WTC11 (cell line): ENCODE measurements around the gene P4HTM. TPM values are rescaled to one million over a fixed set of nuclear protein-coding genes. Genes with fewer than 3 reads are reported as not detected.

Experiments
- ATAC-seq: fragments of 200-7000 bp; cut with Tn5 transposase; 2 replicates; pipeline ENCODE4 v1.10.0; 2021; ENCODE audit warnings: mild to moderate bottlenecking, moderate library complexity
- CTCF ChIA-PET: fragments of 300-600 bp; sonication (Branson Sonifier 250); formaldehyde crosslinking; loops from one replicate; lab custom pipeline; 2021; ENCODE audit warnings: antibody characterized with exemption; lab: Charles Lee
- POLR2A ChIA-PET: fragments of 350-600 bp; sonication (Branson Sonifier 250); formaldehyde crosslinking; loops from one replicate; lab custom pipeline; 2021; ENCODE audit warnings: antibody characterized with exemption; lab: Charles Lee
- DNase-seq: peaks from one replicate; pipeline ENCODE4 v3.0.0; 2021; ENCODE audit warnings: low spot score
- H3K27ac Mint-ChIP-seq: 2 replicates; pipeline ENCODE4 v1.8.0; 2021; ENCODE audit warnings: mixed read lengths
- H3K27me3 Mint-ChIP-seq: 2 replicates; pipeline ENCODE4 v1.8.0; 2021; ENCODE audit warnings: low read depth, mild to moderate bottlenecking, moderate library complexity, mixed read lengths
- H3K36me3 Mint-ChIP-seq: 2 replicates; pipeline ENCODE4 v1.8.0; 2021; ENCODE audit warnings: mixed read lengths
- H3K4me1 Mint-ChIP-seq: 2 replicates; pipeline ENCODE4 v1.8.0; 2022; ENCODE audit warnings: mixed read lengths
- H3K4me3 Mint-ChIP-seq: 2 replicates; pipeline ENCODE4 v1.8.0; 2021; ENCODE audit warnings: mild to moderate bottlenecking, moderate library complexity, mixed read lengths
- H3K9me3 Mint-ChIP-seq: 2 replicates; pipeline ENCODE4 v1.8.0; 2021; ENCODE audit warnings: mixed read lengths
- AR ChIP-seq: fragments of 250-450 bp; sonication (Bioruptor Pico); IDR thresholded peaks from 2 replicates; pipeline ENCODE4 v1.9.0; 2021; ENCODE audit warnings: mild to moderate bottlenecking
- CBFB ChIP-seq: sonication (generic); formaldehyde crosslinking; IDR thresholded peaks from 2 replicates; pipeline ENCODE4 v1.8.1; 2022; ENCODE audit warnings: mild to moderate bottlenecking, low read depth, missing genetic modification reagents
- CREM ChIP-seq: sonication (generic); formaldehyde crosslinking; IDR thresholded peaks from 2 replicates; pipeline ENCODE4 v1.8.1; 2022; ENCODE audit warnings: mild to moderate bottlenecking, missing genetic modification reagents, moderate library complexity
- ELF4 ChIP-seq: sonication (generic); formaldehyde crosslinking; IDR thresholded peaks from 2 replicates; pipeline ENCODE4 v1.8.1; 2022; ENCODE audit warnings: low read depth, mild to moderate bottlenecking, moderate library complexity, missing genetic modification reagents
- NR1H2 ChIP-seq: sonication (generic); formaldehyde crosslinking; IDR thresholded peaks from 2 replicates; pipeline ENCODE4 v1.9.0; 2021; ENCODE audit warnings: mild to moderate bottlenecking, moderate library complexity, missing genetic modification reagents
- PRRX2 ChIP-seq: fragments of 250-450 bp; sonication (Bioruptor Pico); IDR thresholded peaks from 2 replicates; pipeline ENCODE4 v1.8.0; 2021; ENCODE audit warnings: mild to moderate bottlenecking
- ZNF232 ChIP-seq: sonication (generic); formaldehyde crosslinking; IDR thresholded peaks from 2 replicates; pipeline ENCODE4 v1.8.0; 2022; ENCODE audit warnings: mild to moderate bottlenecking, missing genetic modification reagents
- ZNF416 ChIP-seq: fragments of 250-450 bp; sonication (Bioruptor Pico); IDR thresholded peaks from 2 replicates; pipeline ENCODE4 v1.9.0; 2021; ENCODE audit warnings: mild to moderate bottlenecking, inconsistent platforms
- ZNF671 ChIP-seq: fragments of 250-450 bp; sonication (Bioruptor Pico); IDR thresholded peaks from 2 replicates; pipeline ENCODE4 v1.8.0; 2021; ENCODE audit warnings: mild to moderate bottlenecking
- total RNA-seq: library from RNA; stranded (reverse); gene quantifications from 3 replicates; pipeline ENCODE4 v1.2.3, GENCODE V29; 2021
- TF ChIP-seq, protein P1 (sequence below): fragments of 250-450 bp; sonication (Bioruptor Pico); IDR thresholded peaks from 2 replicates; pipeline ENCODE4 v1.9.0; 2021; ENCODE audit warnings: mild to moderate bottlenecking, borderline replicate concordance
- TF ChIP-seq, protein P2 (sequence below): sonication (generic); formaldehyde crosslinking; IDR thresholded peaks from 2 replicates; pipeline ENCODE4 v1.8.0; 2022; ENCODE audit warnings: missing genetic modification reagents
- TF ChIP-seq, protein P3 (sequence below): sonication (generic); formaldehyde crosslinking; IDR thresholded peaks from 2 replicates; pipeline ENCODE4 v1.8.1; 2023; ENCODE audit warnings: mild to moderate bottlenecking, missing genetic modification reagents

The P4HTM gene
- total RNA-seq, 1 experiment from 2014 or later, result 21.9 TPM

DNA sequence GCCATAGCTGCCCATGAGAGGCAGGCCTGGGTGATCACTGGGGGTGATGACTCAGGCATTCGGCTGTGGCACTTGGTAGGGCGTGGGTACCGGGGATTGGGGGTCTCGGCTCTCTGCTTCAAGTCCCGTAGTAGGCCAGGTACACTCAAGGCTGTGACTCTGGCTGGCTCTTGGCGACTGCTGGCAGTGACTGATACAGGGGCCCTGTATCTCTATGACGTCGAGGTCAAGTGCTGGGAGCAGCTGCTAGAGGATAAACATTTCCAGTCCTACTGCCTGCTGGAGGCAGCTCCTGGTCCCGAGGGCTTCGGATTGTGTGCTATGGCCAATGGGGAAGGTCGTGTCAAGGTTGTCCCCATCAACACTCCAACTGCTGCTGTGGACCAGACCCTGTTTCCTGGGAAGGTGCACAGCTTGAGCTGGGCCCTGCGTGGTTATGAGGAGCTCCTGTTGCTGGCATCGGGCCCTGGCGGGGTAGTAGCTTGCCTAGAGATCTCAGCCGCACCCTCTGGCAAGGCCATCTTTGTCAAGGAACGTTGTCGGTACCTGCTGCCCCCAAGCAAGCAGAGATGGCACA is 22.5 kb downstream of the P4HTM start (continued):
- TF ChIP-seq, protein P1, sequence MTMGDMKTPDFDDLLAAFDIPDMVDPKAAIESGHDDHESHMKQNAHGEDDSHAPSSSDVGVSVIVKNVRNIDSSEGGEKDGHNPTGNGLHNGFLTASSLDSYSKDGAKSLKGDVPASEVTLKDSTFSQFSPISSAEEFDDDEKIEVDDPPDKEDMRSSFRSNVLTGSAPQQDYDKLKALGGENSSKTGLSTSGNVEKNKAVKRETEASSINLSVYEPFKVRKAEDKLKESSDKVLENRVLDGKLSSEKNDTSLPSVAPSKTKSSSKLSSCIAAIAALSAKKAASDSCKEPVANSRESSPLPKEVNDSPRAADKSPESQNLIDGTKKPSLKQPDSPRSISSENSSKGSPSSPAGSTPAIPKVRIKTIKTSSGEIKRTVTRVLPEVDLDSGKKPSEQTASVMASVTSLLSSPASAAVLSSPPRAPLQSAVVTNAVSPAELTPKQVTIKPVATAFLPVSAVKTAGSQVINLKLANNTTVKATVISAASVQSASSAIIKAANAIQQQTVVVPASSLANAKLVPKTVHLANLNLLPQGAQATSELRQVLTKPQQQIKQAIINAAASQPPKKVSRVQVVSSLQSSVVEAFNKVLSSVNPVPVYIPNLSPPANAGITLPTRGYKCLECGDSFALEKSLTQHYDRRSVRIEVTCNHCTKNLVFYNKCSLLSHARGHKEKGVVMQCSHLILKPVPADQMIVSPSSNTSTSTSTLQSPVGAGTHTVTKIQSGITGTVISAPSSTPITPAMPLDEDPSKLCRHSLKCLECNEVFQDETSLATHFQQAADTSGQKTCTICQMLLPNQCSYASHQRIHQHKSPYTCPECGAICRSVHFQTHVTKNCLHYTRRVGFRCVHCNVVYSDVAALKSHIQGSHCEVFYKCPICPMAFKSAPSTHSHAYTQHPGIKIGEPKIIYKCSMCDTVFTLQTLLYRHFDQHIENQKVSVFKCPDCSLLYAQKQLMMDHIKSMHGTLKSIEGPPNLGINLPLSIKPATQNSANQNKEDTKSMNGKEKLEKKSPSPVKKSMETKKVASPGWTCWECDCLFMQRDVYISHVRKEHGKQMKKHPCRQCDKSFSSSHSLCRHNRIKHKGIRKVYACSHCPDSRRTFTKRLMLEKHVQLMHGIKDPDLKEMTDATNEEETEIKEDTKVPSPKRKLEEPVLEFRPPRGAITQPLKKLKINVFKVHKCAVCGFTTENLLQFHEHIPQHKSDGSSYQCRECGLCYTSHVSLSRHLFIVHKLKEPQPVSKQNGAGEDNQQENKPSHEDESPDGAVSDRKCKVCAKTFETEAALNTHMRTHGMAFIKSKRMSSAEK (CRISPR knock-in tag), result no peak
- TF ChIP-seq ZNF416 (CRISPR knock-in tag) (no peak), PRRX2 (no peak), CBFB (no peak), NR1H2 (no peak), ZNF671 (no peak), AR (CRISPR knock-in tag) (no peak), CREM (no peak)
- TF ChIP-seq, protein P2, sequence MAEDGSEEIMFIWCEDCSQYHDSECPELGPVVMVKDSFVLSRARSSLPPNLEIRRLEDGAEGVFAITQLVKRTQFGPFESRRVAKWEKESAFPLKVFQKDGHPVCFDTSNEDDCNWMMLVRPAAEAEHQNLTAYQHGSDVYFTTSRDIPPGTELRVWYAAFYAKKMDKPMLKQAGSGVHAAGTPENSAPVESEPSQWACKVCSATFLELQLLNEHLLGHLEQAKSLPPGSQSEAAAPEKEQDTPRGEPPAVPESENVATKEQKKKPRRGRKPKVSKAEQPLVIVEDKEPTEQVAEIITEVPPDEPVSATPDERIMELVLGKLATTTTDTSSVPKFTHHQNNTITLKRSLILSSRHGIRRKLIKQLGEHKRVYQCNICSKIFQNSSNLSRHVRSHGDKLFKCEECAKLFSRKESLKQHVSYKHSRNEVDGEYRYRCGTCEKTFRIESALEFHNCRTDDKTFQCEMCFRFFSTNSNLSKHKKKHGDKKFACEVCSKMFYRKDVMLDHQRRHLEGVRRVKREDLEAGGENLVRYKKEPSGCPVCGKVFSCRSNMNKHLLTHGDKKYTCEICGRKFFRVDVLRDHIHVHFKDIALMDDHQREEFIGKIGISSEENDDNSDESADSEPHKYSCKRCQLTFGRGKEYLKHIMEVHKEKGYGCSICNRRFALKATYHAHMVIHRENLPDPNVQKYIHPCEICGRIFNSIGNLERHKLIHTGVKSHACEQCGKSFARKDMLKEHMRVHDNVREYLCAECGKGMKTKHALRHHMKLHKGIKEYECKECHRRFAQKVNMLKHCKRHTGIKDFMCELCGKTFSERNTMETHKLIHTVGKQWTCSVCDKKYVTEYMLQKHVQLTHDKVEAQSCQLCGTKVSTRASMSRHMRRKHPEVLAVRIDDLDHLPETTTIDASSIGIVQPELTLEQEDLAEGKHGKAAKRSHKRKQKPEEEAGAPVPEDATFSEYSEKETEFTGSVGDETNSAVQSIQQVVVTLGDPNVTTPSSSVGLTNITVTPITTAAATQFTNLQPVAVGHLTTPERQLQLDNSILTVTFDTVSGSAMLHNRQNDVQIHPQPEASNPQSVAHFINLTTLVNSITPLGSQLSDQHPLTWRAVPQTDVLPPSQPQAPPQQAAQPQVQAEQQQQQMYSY (CRISPR knock-in tag), result no peak
- TF ChIP-seq, protein P3, sequence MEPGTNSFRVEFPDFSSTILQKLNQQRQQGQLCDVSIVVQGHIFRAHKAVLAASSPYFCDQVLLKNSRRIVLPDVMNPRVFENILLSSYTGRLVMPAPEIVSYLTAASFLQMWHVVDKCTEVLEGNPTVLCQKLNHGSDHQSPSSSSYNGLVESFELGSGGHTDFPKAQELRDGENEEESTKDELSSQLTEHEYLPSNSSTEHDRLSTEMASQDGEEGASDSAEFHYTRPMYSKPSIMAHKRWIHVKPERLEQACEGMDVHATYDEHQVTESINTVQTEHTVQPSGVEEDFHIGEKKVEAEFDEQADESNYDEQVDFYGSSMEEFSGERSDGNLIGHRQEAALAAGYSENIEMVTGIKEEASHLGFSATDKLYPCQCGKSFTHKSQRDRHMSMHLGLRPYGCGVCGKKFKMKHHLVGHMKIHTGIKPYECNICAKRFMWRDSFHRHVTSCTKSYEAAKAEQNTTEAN (CRISPR knock-in tag), result no peak

DNA sequence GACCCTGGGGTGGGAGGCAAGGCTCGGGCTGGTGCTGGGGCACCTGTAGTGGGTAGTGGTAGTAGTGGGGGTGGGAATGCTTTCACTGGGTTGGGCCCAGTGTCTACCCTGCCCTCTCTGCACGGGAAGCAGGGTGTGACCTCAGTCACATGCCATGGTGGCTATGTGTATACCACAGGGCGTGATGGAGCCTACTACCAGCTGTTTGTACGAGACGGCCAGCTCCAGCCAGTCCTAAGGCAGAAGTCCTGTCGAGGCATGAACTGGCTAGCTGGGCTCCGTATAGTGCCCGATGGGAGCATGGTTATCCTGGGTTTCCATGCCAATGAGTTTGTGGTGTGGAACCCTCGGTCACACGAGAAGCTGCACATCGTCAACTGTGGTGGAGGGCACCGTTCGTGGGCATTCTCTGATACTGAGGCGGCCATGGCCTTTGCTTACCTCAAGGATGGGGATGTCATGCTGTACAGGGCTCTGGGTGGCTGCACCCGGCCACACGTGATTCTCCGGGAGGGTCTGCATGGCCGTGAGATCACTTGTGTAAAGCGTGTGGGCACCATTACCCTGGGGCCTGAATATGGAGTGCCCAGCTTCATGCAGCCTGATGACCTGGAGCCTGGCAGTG is 23.2 kb downstream of the P4HTM start:
- Mint-ChIP-seq H3K4me3 (no peak overlapping the region), H3K36me3 (peaks cover 40% of the 10 kb centered on the region), H3K27me3 (no peaks in the 10 kb centered on the region)
- POLR2A ChIA-PET, result interaction anchor here (1.5 to 2.0 kb wide), 2 partner anchors 9 to 16 kb away, joined by 3 to 10 read pairs; partner anchors contain the start of gene NDUFAF3
- TF ChIP-seq ZNF232 (CRISPR knock-in tag), result no peak
- no peak for TF ChIP-seq ELF4 (CRISPR knock-in tag)
- TF ChIP-seq, all 79 proteins: peak for 0
- H3K4me1 Mint-ChIP-seq, result peaks cover 10% of the 10 kb centered on the region
- ATAC-seq (no peak), DNase-seq (no peak)
- CTCF ChIA-PET, result interaction anchor here (0.8 to 9.3 kb wide), 16 partner anchors 9 to 378 kb away, joined by 3 to 124 read pairs (median 4); partner anchors contain the start of genes ARIH2, IMPDH2, KLHDC8B and LAMB2
- no peaks in the 10 kb centered on the region for H3K9me3 Mint-ChIP-seq
- H3K27ac Mint-ChIP-seq, result no peak overlapping the region
